Thyroid gland (tissue), 4 donors: ENCODE data around the gene STRA8.

Source experiments
- POLR2A ChIP-seq, 2 donors: fragments of 450-650 bp; IDR thresholded peaks; one replicate each; pipeline ENCODE4 v1.6.1; 2017; ENCODE audit warnings: antibody characterized with exemption in 2 of 2, mild to moderate bottlenecking in 2 of 2, moderate library complexity in 1 of 2
- TF ChIP-seq, protein P1 (sequence below), 6 experiments: fragments of 200-600 bp in 3 of 6; fragments of 450-650 bp in 3 of 6; sonication (generic) in 3 of 6; IDR thresholded peaks; one replicate each; pipeline ENCODE4 v1.5.1; 2016 to 2019; ENCODE audit warnings: antibody characterized with exemption in 6 of 6, mild to moderate bottlenecking in 2 of 6, inconsistent platforms in 1 of 6, moderate library complexity in 1 of 6

DNA sequence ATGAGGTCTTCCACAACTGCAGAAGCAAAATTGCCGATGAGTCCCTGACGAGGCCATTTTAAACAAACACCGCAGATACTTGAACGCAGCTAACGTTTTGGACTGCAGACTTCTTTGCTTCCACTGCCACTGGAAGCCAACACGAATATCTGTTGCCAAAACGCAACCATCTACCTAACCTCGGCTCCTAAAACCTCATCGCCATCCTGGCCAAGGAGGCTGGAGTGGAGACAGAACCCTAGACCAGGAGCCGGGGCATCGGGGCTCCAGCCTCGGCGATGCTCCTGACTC lies 22.8 kb upstream of the STRA8 start:
- TF ChIP-seq, protein P1, sequence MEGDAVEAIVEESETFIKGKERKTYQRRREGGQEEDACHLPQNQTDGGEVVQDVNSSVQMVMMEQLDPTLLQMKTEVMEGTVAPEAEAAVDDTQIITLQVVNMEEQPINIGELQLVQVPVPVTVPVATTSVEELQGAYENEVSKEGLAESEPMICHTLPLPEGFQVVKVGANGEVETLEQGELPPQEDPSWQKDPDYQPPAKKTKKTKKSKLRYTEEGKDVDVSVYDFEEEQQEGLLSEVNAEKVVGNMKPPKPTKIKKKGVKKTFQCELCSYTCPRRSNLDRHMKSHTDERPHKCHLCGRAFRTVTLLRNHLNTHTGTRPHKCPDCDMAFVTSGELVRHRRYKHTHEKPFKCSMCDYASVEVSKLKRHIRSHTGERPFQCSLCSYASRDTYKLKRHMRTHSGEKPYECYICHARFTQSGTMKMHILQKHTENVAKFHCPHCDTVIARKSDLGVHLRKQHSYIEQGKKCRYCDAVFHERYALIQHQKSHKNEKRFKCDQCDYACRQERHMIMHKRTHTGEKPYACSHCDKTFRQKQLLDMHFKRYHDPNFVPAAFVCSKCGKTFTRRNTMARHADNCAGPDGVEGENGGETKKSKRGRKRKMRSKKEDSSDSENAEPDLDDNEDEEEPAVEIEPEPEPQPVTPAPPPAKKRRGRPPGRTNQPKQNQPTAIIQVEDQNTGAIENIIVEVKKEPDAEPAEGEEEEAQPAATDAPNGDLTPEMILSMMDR (IDR thresholded peaks at IDR 0.05) = no peak
- TF ChIP-seq POLR2A (IDR thresholded peaks at IDR 0.05) = no peak
